ENCODE data around the gene RPH3AL.

DNA sequence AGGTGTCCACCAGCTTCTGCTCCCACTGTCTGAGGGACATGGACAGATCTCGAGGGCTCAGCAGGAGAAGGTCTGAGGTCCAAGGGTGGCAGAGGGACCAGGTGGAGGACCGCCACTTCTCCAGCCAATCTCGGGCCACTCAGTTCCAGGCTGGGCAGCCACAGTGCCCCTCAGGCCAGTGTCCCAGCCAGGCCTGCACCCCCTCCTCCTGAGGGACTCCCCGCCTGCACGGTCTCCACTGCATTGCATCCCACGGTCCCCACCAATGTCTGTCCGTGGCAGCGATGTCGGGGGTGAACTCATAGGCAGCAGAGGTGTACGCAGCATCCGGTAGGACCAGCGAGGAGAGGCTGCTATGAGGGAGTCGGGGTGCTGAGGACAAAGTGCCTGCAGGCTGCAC, 107.0 kb downstream of the RPH3AL start:
- TF ChIP-seq, protein P1, sequence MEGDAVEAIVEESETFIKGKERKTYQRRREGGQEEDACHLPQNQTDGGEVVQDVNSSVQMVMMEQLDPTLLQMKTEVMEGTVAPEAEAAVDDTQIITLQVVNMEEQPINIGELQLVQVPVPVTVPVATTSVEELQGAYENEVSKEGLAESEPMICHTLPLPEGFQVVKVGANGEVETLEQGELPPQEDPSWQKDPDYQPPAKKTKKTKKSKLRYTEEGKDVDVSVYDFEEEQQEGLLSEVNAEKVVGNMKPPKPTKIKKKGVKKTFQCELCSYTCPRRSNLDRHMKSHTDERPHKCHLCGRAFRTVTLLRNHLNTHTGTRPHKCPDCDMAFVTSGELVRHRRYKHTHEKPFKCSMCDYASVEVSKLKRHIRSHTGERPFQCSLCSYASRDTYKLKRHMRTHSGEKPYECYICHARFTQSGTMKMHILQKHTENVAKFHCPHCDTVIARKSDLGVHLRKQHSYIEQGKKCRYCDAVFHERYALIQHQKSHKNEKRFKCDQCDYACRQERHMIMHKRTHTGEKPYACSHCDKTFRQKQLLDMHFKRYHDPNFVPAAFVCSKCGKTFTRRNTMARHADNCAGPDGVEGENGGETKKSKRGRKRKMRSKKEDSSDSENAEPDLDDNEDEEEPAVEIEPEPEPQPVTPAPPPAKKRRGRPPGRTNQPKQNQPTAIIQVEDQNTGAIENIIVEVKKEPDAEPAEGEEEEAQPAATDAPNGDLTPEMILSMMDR (IDR thresholded peaks at IDR 0.05; ENCODE audit: poor library complexity, severe bottlenecking), result no peak
- TF ChIP-seq POLR2AphosphoS5 (IDR thresholded peaks at IDR 0.05), result no peak
- TF ChIP-seq EZH2 (IDR thresholded peaks at IDR 0.05; ENCODE audit: borderline replicate concordance, insufficient read depth, low read length, poor library complexity, severe bottlenecking), result no peak
- no peak for TF ChIP-seq EP300 (conservative IDR thresholded peaks at IDR 0.05; ENCODE audit: poor library complexity, severe bottlenecking)
- no peak for TF ChIP-seq RAD21 (conservative IDR thresholded peaks at IDR 0.05)

All from neural cell (in vitro differentiated cells).